SHP77 (cell line): ENCODE results near the gene ADAP2.
"Not testable (repeated sequence)": the region's sequence is repeated elsewhere in the genome, so short reads cannot be mapped to it uniquely, and the experiment has no call there.

Experiments
- DNase-seq, 2 experiments: peaks; one replicate each; lab custom pipeline; 2025; lab: John Stamatoyannopoulos, UW

The ADAP2 gene

DNA sequence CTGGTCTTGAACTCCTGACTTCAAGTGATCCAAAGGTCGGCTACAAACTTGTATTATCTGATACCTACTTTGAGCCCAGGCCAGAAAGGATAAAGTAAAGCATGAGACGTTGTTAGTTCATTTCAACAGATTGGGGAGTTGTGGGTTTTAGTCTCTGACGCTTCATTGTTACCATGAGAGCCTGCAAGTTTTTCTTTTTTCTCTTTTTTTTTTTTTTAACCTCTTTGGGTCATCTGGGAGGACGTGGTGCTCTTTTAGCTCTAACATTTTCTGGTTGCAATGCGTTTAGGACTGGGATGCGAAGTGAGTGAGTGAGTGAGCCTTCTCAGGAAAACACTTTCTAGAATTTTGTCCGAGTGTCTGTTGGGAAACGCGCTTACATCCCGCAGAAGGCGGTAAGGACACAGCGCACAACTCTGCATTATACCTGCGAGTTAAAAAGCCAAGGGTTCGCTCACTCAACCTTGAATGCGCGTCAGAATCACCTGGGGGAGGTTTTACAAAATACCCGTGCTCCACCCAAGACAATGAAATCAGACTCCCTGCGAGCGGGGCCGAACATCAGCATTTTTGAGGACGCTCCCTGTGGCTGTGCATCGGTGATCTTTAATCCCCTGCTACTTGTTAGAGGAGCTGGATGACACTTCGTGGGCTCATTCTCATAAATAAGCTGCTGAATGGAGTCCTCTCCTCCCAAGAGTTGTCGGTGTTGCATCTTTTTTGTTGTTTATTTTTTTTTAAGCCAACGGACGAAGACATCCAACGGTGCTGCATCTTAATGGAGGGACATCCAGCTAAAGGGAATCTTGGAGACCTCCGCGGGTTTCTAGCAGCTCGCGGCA, 48.5 kb downstream of the ADAP2 start:
- DNase-seq: no peak

DNA sequence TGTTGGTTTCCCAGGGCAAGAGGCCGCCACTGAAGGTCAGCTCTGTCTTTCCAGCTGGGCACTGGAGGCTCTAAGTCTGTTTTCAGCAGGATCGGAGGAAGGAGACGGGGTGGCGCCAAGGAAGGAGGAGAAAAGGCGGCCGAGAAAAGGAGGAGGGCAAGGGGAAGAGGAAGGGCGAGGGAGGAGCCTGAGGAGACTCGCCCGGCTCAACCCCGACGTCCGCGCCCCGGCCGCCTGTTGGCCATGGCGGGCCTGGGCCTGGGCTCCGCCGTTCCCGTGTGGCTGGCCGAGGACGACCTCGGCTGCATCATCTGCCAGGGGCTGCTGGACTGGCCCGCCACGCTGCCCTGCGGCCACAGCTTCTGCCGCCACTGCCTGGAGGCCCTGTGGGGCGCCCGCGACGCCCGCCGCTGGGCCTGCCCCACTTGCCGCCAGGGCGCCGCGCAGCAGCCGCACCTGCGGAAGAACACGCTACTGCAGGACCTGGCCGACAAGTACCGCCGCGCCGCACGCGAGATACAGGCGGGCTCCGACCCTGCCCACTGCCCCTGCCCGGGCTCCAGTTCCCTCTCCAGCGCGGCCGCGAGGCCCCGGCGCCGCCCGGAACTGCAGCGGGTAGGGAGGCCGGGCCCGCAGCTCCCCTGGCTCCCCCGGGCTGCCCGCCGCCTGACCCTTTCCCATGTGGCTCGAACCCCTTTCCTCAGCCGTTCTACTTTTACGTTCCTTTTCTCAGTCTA, 49.3 kb downstream of the ADAP2 start, which contains the start of gene RNF135:
Gene RNF135 (plus strand): TSS at position 209 of the 737 bp plus-strand sequence. CDS start 35 bp downstream, at position 244.
- DNase-seq: no peak

DNA sequence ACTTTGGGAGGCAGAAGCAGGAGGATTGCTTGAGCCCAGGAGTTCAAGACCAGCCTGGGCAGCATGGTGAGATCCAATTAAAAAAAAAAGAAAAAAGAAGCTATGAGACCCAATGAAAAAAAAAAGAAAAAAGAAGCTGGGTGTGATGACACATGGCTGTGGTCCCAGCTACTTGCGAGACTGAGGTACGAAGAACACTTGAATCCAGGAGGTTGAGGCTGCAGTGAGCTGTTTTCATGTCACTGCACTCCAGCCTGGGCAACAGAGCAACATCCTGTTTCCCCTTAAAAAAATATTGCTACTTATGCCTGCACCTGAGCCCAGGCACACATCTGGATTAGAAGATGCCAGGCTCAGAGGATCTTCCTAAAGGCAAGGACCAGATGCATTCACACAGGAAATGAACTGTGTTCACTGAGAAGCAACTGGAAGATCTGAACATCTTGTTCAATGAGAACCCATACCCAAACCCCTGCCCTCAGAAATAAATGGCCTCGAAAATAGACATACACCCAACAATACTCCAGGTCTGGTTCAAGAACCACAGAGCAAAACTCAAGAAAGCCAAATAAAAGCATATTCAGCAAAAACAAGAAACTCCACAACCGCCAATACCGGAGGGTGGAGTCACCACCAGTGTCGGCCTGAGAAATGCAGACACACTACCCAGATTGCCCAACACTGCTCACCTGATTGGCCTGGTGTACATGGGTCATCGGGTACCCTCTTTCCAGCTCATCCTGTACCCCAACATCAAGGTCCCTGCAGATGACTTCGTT, 53.5 kb downstream of the ADAP2 start:
- DNase-seq: no peak

DNA sequence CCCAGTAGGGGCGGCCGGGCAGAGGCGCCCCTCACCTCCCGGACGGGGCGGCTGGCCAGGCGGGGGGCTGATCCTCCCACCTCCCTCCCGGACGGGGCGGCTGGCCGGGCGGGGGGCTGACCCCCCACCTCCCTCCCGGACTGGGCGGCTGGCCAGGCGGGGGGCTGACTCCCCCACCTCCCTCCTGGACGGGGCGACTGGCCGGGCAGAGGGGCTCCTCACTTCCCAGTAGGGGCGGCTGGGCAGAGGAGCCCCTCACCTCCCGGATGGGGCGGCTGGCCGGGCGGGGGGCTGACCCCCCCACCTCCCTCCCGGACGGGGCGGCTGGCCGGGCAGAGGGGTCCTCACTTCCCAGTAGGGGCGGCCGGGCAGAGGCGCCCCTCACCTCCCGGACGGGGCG, 58.2 kb downstream of the ADAP2 start:
- DNase-seq: not testable (repeated sequence)

DNA sequence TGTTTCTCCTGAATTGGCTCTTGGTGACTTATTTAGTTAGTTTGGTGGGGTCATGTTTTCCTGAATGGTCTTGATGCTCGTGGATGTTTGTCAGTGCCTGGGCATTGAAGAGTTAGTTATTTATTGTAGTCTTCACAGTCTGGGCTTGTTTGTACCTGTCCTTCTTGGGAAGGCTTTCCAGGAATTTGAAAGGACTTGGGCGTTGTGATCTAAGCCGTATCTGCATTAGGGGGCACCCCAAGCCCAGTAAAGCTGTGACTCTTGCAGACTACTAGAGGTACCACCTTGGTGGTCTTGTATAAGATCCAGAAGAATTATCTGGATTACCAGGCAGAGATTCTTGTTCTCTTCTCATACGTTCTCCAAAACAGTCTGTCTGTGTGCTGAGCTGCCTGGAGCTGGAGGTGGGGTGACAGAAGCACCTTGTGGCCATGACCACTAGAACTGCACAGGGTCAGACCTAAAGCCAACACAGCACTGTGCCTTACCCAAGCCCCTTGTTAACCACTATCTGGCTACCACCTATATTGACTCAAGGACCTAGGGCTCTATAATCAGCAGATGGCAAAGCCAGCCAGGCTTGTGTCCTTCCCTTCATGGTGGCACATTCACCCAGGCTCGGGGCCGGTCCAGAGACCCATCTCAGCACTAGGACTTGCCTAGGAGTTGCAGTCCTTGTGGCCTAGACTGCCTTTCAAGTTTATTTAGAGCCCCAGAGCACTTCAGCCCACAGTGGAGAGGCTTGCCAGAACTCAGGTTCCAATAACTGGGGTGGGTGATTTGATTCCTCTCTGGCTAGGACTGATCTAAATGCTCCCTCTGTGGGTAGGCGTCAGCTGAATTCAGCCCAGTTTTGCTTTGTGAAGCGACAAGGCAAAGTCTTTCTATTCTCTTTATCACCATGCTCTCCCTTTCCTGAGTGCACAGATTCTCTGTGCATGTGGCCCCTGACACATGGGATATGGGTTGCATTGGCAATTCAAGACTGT, 60.1 kb downstream of the ADAP2 start:
- DNase-seq: no peak

DNA sequence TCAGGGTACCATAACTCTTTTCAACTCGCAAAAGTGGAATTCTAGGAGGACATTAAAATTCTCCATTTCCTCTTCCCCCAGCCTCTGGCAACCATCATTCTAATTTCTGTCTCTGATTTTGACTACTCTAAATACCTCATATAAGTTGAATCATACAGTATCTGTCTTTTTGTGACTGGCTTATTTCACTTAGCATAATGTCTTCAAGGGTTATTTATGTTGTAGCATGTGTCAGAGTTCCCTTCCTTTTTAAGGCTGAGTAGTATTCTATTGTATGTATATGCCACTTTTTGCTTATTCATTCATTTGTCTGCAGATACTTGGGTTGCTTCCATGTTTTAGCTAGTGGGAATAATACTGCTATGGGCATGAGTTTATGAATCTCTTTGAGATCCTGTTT, 61.1 kb downstream of the ADAP2 start:
- DNase-seq: no peak

DNA sequence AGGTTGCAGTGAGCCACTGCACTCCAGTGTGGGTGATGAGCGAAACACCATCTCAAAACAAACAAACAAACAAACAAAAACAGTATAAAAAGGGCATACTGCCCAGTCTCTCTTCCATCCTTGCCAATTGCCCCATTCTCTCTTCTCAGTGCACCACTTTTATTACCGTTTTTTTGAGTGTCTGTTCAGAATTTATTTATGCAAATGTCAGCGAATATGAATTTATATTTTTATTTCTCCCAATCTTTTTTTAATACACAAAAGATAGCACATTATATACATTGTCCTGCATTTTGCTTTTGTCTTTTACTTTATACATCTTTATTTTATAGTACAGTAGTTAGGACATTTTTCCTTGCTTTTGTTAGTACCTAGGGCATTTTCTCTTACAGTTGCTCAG, 68.7 kb downstream of the ADAP2 start:
- DNase-seq: no peak

DNA sequence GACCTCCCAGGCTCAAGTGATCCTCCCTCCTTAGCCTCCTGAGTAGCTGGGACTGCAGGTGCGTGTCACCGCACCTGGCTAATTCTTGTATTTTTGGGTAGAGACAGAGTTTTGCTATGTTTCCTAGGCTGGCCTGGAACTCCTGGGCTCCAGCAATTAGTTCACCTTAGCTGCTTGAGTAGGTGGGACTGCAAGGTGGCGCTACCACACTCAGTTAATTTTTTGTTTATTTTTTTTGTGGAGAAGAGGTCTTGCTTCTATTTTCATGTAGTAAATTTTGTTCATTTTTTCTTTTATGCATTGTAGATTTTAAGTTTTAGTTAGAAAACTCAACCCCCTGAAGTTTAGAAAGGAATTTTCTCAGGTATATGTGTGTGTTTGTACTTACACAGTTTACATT, 70.8 kb downstream of the ADAP2 start:
- no peak for DNase-seq

DNA sequence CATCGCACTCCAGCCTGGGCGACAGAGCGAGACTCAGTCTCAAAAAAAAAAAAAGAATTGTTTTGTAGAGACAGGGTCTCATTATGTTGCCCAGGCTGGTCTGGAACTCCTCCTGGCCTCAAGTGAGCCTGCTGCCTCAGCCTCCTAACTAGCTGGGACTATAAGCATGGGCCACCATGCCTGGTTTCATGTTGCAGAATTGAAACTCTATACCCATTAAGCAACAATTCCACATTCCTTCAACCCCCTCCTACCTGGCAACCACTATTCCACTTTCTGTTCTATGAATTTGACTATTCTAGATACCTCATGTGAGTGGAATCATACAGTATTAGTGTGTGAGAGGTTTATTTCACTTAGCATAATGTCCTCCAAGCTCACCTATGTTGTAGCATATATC, 73.6 kb downstream of the ADAP2 start:
- DNase-seq: no peak

DNA sequence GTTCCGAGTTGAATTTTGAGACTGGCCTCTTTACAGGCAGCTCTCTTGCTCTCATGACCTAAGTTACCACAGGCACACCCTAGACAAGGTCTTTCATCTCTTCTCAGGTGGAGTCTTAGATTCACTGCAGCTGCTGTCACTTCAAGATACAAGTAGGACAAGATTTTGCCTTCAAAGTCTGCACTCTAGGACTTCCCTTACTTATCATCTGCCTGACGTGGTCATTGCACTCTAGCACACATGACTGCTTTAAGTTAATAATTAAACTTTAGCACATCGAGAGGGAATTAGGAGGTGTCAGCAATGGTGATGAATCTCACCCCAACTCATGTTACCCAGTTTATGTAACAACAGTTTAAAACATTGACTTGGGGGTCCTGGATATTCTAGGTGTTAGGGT, 74.7 kb downstream of the ADAP2 start:
- no peak for DNase-seq

DNA sequence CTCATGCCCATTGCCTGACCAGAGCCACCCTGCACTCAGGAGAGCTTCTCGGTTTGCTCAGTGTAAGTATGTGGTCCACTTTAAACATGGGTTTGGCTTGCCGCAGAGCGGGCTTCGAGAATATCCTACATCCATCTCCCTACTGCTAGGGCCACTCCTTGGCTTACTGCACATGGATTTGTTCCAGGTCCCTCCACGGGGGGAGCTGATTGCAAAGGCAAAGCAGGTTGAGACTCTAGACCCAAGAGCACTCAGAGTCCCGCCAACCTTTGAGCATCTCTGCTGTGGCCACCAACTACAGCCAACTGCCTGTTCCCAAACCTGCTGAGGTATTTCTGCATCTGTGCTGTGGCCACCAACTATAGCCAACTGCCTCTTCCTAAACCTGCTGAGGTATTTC, 75.5 kb downstream of the ADAP2 start:
- DNase-seq: no peak

DNA sequence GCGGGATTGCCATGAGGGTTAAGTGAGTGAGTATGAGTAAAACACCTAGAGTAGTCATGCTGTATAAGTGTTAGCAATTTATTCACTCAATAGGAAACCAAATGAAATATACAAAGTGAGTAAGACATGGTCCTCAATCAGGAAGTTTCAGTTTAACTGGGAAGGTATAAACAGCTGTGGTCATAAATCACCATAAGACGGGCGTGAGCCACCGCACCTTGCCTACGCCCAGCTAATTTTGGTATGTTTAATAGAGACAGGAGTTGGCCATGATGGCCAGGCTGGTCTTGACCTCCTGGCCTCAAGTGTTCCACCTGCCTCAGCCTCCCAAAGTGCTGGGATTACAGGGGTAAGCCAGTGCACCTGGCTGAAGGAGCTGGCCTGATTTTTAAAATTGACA, 76.1 kb downstream of the ADAP2 start:
- no peak for DNase-seq

DNA sequence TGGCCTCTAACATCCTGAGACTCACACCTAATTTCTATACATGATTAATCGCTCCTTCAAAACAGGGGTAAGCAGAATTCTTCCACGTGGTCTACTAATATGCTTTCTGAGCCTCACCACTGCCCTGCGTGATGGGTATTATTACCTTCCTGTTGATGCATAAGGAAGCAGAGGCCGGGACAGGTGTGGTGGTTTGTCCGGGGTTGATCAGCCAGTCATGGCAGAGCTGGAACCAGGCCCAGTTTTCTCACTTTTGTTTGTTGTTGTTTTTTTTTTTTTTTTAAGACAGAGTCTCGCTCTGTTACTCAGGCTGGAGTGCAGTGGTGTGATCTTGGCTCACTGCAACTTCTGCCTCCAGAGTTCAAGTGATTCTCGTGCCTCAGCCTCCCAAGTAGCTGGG, 80.3 kb downstream of the ADAP2 start:
- DNase-seq: no peak

DNA sequence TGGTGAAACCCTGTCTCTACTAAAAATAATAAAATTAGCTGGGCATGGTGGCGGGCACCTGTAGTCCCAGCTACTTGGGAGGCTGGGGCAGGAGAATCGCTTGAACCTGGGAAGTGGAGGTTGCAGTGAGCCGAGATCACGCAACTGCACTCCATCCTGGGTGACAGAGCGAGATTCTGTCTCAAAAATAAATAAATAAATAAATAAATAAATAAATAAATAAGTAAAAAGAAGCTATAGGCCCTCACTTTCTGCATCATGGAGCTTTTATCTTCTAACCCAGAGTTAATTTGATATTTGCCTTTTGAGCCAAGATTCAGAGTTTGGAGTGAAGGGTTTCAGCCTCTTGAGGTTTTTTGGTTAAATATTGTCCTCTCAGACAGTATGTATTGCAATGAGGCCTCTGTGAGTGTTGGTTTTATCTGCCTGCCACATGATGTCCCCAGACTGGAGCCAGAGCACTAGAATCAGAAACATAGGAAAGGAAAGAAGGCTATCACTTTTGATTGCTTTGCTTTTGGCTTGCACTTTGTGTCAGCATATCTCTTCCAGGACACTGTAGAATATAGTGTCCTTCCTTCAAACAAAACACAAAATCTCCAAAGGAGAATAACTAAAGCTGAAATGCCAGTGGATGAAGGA, 81.6 kb downstream of the ADAP2 start:
- no peak for DNase-seq

DNA sequence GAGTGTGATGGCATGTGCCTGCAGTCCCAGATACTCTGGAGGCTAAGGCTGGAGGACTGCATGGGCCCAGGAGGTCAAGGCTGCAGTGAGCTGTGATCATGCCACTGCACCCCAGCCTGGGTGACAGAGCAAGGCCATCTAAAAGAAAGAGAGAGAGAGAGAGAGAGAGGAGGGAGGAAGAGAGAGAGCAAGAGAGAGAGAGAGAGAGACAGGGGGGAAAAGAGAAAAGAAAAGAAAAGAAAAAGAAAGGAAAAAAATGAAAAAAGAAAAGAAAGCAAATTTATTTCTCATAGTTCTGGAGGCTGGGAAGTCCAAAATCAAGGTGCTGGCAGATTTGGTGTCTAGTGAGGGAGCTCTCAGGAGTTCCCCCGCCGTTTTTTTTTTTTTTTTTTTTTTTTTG, 82.4 kb downstream of the ADAP2 start:
- no peak for DNase-seq

DNA sequence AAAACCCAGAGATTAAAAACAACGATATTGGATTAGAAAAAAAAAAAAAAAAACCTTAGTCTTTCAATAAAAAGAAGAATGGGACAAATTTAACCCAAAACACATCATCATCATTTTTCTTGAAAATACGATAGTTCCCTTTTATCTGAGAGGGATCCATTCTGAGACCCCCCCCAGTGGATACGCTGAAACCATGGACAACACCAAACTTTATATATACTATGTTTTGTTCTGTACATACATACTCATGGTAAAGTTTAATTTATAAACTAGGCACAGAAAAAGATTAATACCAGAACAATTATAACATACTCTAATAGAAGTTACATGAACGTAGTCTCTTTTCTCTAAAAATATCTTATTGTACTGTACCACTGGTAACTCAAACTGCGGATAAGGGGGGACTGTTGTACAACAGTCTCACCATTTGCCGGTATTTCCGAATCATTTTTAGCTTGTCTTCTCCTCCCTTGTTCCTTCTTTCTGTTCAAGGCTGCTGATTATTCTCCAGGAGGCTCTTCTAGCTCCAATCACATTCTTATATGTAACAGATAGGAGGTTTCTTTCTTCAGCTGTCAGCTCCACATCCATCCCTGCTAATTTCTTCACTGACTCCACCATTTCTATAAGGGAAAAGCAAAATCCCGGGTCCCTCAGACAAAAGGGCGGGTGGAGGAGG, 86.1 kb downstream of the ADAP2 start:
- DNase-seq: no peak

DNA sequence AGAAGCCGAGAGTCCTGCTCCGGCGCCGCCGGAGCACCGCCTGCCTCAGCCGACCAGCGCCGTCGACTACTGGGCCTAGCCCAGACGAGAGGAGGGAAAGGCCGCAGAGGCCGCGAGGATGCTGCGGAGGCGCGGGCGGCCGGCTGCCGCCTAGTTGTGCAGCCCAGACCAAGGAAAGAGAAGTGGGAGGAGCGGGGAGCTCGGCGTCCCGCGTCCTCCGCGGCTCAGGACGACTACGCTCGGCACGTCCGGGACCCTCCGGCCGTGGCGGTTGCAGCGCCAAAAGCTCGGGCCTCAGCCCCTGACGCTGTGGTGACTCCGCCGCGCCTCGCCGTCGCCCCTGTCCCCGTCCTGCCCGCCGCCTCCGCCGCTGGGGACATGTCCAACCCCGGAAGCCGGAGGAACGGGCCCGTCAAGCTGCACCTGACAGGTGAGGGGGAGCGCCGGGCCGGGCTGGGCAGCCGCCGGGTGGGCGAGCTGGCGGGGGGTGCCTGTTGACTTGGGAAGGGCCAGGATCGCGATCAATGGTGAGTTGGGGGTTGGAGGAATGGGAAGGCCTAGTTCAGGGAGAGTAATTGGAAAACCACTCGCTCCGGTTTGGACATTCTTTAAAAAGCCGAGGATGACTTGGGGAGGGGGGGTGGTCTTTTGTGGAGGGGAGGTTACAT, 86.8 kb downstream of the ADAP2 start:
- DNase-seq: peak in 1 of 2 experiments; percentile 35
